GM23248 (cell line): ENCODE results near the gene NARF.

ENCODE experiments used
- EZH2 ChIP-seq: fragments of 200-600 bp; sonication (generic); IDR thresholded peaks from 2 replicates; pipeline ENCODE4 v1.6.1; 2018; ENCODE audit warnings: antibody characterized with exemption, mild to moderate bottlenecking; ENCODE audit not compliant: insufficient read depth, poor library complexity, severe bottlenecking
- EZH2phosphoT487 ChIP-seq: fragments of 200-600 bp; sonication (generic); IDR thresholded peaks from 2 replicates; pipeline ENCODE4 v1.6.1; 2018; ENCODE audit warnings: antibody characterized with exemption, moderate library complexity, mild to moderate bottlenecking, low read depth; ENCODE audit not compliant: insufficient read depth

DNA sequence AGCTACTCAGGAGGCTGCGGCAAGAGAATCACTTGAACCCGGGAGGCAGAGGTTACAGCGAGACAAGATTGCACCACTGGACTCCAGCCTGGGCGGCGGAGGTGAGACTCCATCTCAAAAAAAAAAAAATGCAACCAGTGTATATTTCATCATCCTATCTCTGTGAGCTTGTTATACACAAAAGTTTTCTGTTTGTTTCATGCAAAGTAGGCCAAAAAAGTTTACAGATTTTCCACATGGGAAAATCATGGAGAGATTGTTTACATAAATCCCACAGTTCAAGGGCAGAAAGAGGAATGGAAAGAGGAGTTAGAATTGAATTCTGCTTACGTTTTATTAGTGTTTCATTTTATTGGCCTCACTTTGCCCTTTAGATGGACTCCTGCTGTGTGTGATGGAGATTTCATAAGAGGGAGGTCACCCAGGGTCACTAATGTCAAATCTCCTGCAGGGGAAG is 24.7 kb downstream of the NARF start:
- TF ChIP-seq EZH2 (no peak), EZH2phosphoT487 (no peak)
